ENCODE results near the gene TMC8.

The TMC8 gene

DNA sequence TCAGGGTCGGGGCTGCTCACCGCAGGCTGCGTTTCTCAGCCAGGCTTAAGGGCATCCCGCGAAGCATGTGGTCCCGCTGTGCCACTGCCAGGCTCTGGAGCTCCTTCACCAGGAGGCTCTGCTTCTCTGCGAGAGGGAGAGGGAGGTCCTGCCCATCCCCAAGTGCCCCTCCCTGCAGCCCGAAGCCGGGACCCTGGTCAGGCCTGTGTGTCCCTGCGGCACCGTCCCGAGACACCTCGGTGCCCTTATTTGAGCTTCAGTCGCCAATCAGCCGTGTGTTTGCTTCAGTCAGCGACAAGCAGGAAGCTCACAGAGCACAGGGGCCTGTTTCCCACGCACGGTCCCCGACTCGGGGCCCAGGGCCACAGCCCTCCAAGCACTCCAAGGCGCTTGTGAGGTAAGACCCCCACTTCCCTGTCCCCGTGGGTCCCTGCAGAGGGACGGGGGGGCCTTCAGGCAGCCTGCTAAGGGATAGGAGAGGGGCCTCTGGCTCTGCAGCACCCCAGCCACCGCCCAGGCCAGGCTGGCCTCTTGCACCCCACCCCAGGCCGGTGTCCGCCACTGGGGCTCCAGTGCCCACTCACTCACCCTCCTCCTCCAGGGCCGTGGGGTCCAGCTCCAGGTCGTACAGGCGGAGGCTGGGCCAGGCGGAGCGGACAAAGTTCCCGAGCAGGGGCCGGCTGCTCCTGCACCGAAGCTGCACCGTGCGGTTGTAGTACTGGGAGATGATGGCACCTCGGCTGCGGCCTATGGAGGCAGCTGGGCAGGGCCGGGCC lies 5.2 kb upstream of the TMC8 start:
- no peak for FAIRE-seq

DNA sequence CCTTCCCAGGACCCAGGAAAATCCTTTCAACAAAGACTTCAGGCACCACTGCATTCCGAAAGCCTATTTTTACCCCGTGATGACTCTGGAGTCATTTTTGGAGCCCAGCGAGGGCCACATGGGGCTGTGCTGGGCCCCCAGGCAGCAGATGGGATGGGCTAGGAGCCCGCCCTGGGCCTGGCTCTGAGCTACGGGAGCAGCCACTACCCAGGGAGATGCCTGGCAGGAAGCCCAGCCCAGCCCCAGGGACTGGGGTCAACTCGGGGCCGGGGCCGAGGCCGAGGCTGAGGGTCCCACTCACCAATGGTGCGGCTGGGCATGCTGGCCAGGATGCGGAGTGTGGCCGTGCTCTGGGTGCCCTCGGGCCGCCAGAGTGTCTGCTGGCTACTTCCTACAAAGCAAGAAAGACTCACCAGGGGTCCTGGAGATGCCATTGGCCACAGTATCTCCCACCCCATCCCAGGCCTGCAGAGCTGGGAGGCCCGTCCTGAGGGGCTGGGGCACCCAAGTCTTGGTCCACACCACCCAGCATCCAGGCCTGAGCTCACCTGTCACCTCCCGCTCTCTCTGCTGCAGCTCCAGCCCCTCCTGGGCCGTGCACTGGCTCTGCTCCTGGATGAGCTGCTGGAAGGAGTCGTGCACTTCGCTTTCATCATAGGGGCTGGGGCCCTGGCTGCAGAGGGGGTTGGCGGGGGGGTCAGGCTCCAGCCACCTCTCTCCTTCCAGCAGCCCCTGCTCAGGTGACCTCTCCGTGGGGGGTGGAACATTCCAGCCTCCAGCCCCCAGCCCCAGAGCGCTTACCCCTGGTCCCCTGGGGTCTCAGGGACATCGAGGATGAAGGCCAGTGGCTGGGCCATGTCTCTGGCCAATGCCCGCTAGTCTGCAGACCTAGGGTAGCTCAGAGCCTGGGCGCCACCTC lies 4.3 kb upstream of the TMC8 start:
- no peak for FAIRE-seq

DNA sequence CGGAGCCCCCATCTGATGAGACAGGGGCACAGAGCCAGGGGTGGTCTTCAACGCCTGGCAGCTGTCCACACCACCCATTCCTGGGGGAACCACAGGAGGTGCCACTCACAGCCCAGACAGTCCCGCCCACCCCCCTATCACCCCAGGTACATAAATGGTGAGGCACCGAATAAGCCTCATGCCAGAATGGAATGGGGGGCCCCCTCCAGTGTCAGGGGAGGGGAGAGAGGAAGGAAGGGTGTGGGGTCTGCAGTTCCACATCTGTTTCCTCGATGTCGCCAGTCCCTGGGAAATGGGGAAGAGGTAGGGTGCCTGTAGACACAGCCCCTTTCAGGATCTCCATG lies 3.7 kb upstream of the TMC8 start:
- FAIRE-seq, result no peak

DNA sequence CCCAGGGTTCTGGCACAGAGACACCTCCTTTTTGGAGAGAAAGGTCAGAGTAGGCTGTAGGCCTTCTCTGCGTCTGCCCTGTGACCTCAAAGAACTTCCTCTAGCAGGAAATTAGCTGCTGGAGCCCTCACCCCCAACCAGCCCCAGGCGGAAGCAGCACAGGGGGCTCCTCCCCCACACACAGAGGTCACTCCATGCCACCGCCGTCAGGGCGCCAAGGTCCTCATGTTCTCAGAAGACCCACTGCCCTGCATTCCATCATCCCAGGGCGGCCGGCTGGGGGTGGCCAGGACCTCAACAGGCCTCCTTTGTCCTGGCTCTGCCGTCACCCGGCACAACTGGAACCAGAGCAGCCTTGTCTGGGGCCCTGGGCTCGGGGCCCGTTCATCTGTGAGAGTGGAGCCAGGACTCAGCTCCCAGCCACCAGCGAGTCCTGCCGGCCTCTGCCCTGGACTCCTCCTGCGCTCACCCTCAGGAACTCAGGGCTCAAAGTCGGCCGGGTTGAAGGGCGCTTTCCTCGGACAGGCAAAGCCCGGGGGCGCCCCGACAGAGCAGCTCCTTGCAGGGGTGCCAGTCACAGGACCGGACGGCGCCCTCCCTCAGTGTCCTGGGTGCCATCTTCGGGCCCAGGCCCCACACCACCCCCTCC lies 3.2 kb upstream of the TMC8 start:
- no peak for FAIRE-seq

DNA sequence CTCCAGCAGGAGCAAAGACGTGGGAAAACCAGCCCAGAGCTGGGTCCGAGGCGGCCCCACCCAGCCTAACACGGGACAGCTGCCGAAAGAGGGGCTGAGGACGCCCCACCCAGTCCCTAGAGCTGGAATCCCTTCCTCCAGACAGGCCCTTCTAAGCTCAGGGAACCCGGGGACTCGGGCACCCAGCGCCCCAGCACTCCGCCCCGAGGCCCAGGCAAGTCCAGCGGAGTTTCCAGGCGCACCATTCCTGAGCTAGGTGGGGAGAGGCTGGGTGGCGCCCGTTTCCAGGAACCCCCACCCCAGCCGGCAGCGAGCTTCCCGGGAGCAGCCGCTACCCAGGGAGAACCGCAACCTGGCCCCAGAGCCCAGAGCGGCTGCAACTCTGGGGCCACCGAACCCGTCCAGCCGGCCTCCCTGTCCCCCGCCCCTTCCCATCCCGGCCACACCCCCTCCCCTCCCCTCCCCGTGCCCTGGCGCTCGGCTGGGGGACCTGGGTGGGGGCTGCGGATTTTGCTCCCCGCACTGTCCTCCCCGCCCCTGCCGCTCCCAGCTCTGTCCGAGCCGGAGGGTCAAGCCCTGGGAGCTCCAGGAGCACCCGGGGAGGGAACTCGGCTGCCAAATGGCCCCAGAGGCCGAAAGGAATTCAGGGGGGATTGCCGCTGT lies 2.6 kb upstream of the TMC8 start:
- no peak for FAIRE-seq

DNA sequence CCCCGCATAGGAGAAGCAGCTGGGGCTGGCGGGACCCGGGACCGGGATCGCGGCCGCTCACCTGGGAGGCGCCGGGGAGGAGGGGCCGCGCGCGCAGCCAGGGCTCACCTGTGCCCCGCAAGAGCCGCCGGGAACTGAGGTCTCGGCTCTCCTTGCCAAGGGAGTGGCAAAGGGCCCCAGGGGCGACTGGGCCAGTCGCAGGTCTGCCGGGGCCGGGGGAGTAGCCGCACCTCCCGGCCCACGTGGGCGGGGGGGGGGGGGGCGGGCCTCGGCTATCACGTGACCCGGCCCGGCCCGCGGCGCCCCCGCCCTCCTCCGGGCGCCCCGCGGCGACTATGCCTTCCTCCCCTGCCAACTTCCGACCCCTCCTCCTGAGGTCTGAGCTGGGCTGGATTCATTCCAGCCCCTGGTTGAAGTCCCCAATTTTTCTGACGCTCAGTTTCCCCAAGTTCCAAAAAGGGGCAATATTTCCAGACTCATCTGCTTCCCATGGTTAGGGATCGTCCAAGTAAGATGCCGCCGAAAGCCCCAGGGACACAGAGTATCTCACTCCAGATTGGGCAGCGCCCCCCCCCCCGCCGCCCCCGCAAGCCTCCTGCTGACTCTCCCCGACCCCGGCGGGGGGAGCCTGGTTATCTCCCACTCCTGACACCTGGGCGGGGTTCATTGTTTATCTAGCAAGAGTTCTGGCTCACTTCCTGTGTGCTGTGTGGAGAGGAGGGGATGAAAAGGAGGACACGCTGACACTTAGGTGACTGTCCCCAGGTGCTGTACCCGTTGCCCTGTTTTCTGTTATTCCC lies 1.8 kb upstream of the TMC8 start, which contains the start of gene TMC6:
Gene TMC6, minus strand, starts transcription at position 205 of the 800 bp plus-strand sequence. CDS start 1,923 bp downstream, outside the sequence.
- no peak for FAIRE-seq

DNA sequence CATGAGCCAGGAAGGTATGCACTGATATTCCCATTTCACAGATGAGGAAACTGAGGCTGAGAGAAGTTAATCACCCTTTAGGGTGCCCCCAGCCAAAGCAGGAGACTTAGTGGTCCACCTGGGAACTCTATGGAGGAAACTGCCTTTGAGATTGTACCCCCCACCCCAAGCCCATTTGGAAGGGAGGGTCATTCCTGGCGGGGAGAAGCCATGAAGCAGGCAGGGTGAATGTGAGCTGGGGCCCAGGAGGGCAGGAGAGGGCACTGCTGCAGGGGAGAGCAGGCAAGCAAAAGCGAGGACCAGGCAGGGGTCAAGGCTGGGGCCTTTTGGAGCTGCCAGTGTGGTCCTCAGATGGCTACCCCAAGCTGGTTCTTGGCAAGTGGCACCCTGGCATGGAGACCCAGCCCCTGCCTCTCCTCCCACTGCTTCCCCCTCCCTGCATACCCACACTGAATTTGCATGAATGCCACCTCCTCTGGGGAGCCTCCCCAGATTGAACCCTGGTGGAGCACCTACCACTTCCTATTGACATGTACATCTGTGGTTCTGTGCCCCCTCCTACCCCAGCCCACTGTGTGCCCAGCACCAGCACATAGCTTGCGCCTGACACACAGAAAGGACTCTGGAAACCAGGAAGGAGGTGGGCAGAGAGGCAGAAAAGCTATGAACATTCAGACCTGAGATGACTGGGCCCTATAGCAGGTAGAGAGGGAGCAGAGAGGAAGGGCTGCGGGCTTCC lies 1.1 kb upstream of the TMC8 start:
- no peak for FAIRE-seq

DNA sequence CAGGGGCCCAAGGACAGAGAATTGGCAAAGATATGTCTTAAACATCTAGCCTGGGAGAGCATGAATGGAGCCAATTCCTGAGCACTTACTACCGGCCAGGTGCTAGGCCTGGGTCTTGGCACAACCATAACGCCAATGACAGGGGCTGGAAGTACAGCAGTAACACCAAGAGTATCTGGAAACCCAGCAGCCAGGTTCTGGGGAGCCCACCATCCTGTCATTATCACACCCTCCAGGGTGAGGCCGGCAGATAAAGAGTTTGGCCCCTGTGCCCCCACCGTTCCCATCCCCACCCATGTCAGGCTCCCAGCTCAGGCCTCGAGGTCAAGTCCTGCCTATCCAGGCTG lies 508 bp upstream of the TMC8 start:
- FAIRE-seq, result no peak

DNA sequence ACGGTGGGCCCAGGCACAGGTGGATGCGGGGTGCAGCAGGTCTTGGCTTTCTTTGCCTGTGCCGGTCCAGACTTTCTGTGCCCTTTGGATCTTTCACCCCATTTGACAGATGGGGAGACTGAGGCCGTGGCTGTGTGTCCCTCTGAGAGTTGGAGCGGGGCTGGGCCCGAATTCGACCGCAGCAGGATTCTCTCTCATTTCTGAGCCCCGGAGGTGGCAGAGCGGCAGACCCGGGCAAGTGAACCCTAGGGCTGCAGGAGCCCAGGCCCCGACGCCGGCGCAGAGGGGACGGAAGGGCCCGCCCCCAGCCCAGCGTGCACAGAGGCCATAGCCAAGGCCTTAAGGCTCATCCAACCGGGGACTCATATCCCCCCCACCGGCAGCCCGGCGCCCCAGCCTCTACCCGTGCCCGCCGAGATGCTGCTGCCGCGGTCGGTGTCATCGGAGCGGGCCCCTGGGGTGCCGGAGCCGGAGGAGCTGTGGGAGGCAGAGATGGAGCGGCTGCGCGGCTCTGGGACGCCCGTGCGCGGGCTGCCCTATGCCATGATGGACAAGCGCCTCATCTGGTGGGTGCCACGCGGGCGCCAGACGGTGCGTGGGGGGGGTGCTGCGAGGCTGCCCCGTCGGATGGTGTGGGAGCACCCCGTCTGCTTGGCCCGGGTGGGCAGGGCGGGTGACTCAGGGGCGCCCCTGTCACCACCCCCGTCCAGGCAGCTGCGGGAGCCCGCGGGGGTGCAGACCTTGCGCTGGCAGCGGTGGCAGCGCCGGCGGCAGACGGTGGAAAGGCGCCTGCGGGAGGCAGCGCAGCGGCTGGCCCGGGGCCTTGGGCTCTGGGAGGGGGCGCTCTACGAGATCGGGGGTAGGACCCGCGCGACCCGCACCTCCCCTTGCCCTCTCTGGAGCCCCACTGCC lies 857 bp downstream of the TMC8 start:
- FAIRE-seq, result no peak

DNA sequence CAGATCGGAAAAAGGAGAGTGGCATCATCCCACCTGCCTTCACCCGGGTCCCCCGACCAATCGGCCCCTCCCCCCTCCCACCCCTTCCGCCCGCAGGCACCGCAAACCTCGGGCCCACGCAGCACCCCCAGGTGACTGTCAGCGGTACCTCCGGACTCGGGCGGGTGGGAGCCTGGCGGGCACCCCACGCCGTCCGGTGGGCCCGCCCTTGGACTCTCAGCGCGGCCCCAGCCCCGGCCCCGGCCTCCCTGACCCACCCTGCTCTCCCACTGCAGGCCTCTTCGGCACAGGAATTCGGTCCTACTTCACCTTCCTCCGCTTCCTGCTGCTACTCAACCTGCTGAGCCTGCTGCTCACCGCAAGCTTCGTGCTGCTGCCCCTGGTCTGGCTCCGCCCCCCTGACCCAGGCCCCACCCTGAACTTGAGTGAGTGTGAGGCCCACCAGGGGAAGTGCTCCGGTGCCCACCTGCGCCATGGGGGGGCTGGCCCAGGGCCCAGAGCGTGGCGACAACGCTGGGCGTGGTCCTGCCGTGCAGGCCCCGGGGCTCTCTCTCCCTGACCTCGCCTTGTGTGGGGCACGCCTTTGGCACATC lies 1.6 kb downstream of the TMC8 start:
- FAIRE-seq, result no peak

DNA sequence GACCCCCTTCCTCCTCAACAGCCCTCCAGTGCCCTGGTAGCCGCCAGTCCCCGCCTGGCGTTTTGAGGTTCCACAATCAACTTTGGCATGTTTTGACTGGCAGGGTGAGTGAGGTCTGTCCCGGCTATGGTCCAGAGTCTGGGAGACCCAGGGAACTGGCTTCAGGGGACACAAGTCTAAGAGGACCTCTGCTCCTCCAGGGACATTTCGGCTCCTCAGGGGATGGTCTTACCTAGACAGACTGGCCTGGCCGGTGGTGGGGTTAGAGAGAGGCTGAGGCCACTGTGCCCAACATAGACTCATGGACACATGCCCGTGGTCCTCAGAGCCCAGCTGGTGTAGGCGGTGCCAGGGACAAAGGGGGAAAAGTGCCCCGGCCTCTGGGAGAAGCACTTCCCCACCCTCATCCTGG lies 2.2 kb downstream of the TMC8 start:
- FAIRE-seq, result no peak

DNA sequence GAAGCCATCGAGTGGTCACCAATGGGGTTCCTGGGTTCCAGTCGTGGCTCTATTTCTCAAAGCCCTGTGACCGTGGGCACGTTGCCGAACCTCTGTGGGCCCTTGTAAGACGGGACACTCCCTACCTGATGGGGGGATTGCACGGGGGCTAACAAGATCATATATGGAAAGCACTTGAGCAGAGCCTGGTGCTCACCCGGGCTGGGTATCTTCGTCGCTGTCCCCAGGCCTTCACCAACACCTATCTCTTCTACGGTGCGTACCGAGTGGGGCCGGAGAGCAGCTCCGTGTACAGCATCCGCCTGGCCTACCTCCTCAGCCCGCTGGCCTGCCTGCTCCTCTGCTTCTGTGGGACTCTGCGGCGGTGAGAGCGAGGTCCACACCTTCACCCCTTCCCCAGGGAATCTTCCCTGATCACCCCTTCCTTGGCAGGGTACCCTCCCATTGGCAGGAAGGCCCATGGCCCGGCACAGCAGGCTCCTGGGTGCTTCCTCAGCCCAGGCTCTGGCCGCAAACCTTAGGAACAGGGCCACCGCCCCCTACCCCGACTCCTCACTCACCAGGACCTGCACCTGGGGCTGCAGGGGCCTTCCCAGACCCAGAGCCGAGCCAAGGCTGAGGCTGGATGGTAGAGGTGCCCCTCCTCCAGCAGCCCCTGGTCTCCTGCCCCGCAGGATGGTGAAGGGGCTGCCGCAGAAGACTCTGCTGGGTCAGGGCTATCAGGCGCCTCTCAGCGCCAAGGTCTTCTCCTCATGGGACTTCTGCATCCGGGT lies 2.8 kb downstream of the TMC8 start:
- no peak for FAIRE-seq

DNA sequence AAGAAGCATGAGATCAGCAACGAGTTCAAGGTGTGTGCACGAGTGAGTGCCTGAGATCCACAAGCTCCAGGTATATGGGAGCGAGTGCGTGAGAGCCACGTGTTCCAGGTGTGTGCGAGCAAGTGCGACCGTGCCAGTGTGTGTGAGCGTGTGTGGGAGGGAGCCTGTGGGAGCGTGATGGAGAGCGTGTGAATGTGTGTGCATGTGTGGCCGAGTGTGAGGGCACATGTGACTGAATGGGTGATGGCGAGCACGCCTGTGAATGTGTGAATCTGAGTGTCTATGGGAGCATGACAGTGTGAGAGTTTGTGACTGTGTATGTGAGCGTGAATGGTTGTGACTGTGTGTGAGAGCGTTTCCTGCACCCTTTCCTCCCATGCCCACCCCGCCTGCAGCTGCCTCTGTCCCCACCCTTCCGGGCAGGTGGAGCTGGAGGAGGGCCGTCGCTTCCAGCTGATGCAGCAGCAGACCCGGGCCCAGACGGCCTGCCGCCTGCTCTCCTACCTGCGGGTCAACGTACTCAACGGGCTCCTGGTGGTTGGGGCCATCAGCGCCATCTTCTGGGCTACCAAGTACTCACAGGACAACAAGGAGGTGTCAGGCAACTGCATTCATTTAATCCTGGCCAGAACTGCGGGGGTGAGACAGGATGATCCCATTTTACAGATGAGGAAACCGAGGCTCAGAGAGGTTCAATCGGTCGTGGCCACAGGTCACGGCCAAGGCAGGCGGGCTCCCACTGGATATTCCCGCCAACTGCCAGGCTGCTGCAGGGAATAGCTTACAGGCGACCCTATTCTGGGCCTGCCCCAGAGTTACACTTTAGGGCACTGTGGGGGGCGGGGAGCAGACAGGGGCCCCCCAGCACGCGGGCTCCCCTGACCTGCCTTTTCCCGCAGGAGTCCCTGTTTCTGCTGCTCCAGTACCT lies 3.7 kb downstream of the TMC8 start:
- FAIRE-seq, result no peak

DNA sequence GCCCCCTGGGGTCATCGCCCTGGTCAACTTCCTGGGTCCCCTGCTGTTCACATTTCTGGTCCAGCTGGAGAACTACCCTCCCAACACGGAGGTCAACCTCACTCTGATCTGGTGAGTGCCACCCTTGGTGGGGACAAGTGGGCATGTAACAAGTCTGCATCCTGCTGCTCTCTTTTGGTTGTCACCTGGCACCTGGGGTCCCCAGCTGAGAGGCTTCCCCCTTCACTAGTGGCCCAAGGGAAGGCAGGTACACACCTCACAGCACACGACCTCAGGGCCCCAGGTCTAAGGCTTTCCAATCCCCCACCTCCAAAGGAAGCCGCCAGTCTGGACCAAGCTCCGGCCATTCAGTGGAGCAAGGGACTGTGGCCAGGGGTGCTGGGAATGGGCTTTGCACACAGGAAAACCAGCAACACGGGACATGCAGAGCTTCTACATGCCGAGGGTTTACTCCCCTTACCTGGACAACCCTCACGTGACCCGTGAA lies 4.4 kb downstream of the TMC8 start:
- no peak for FAIRE-seq

DNA sequence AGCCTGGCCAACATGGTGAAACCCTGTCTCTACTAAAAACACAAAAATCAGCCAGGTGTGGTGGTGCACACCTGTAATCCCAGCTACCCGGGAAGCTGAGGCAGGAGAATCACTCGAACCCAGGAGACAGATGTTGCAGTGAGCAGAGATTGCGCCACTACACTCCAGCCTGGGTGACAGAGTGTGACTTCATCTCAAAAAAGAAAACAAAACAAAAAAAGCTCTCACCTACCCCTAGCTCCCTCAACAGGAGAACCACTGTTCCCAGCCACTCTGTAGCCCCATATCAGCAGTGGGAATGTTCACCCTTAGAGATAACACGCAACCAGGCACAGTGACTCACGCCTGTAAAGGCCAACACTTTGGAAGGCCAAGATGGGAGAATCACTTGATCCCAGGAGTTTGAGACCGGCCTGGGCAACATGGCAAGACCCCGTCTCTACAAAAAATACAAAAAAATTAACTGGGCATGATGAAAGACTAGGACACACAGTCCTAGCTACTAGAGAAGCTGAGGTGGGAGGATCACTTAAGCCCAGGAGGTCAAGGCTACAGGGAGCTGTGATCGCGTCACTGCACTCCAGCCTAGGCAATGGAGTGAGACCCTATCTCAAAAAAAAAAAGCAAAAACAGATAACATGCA lies 5.4 kb downstream of the TMC8 start:
- FAIRE-seq, result no peak

DNA sequence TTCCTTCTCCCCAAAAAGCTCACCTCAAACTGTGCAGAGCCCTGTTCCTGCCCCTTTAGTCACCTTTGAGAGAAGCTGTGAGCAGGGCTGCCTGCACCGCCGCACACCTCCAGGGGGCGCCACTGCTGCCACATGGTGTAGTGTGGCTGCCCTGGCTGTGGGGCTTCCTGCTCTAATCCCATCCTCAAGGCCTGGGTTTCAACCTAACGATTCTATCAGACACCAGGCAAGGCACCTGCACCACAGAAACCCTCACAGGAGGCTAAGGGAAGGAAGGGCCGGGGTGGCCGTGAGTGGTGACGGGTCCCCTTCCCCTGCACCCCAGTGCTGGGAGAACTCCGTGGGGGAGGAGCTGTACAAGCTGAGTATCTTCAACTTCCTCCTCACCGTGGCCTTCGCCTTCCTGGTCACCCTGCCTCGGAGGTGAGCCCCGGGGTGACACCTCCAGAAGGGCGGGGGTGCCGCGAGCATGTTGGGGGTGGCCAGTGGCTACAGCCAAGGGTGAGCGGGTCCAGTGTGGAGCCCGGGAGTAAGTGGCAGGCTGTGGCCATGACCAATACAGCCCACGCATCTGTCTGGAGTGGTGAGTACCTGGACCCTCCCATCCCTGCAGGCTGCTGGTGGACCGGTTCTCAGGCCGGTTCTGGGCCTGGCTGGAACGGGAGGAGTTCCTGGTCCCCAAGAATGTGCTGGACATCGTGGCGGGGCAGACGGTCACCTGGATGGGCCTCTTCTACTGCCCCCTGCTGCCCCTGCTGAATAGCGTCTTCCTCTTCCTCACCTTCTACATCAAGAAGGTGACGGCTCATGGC lies 7.0 kb downstream of the TMC8 start:
- FAIRE-seq, result no peak

Data from G401.6 (cell line).